M059J (cell line): ENCODE results near the gene NDRG4. TPM values are rescaled to one million over a fixed set of nuclear protein-coding genes. Genes with fewer than 3 reads are reported as not detected.
A peak's percentile ranks its signal among the peaks of the same experiment; 100 is the strongest.

Experiments
- DNase-seq: peaks from one replicate; pipeline ENCODE4 v3.0.0-alpha.2; 2012; ENCODE audit warnings: low read depth
- total RNA-seq: library from RNA; depleted of rRNA; stranded (reverse); fragments of >200 nt; shearing (Covaris generic); gene quantifications from 2 replicates; pipeline ENCODE4 v1.2.3, GENCODE V29; 2014

NDRG4 gene
- total RNA-seq, 1 experiment from 2014 or later, result 6.5 TPM

- DNase-seq, result no peak
Observed at GRCh38 chr16:58509256-58510096, 9.5 kb downstream of the NDRG4 start.

- no peak for DNase-seq
Observed at GRCh38 chr16:58510097-58510775, 10.3 kb downstream of the NDRG4 start.

GRCh38 chr16:58510776-58511628 lies 11.1 kb downstream of the NDRG4 start:
- no peak for DNase-seq

- DNase-seq, result peak; percentile 60
Observed at GRCh38 chr16:58511933-58512815, 12.2 kb downstream of the NDRG4 start.

GRCh38 chr16:58513874-58514273 lies 13.9 kb downstream of the NDRG4 start:
- DNase-seq, result no peak

- DNase-seq, result peak; percentile 87
Observed at GRCh38 chr16:58515125-58515870, 15.4 kb downstream of the NDRG4 start, which contains the start of gene SETD6. TSS of gene SETD6 (plus strand) at chr16:58515517. CDS start at chr16:58515538, 21 bp downstream.

GRCh38 chr16:58515871-58516767 lies 16.2 kb downstream of the NDRG4 start:
- peak; percentile 27 for DNase-seq

GRCh38 chr16:58516768-58517107 lies 16.8 kb downstream of the NDRG4 start:
- no peak for DNase-seq

- no peak for DNase-seq
Observed at GRCh38 chr16:58518083-58518979, 18.4 kb downstream of the NDRG4 start.

- no peak for DNase-seq
Observed at GRCh38 chr16:58518980-58519368, 19.0 kb downstream of the NDRG4 start.

GRCh38 chr16:58519707-58520106 lies 19.8 kb downstream of the NDRG4 start:
- DNase-seq, result no peak

GRCh38 chr16:58530179-58530578 lies 30.2 kb downstream of the NDRG4 start:
- no peak for DNase-seq

- DNase-seq, result no peak
Observed at GRCh38 chr16:58532414-58532813, 32.5 kb downstream of the NDRG4 start.

GRCh38 chr16:58533751-58534470 lies 34.0 kb downstream of the NDRG4 start:
- DNase-seq, result no peak

- DNase-seq, result no peak
Observed at GRCh38 chr16:58535100-58535499, 35.2 kb downstream of the NDRG4 start.

- DNase-seq, result no peak
Observed at GRCh38 chr16:58536278-58536677, 36.3 kb downstream of the NDRG4 start.

GRCh38 chr16:58537124-58537906 lies 37.4 kb downstream of the NDRG4 start:
- no peak for DNase-seq
